Subcutaneous adipose tissue (tissue), 4 donors: ENCODE results near the gene MKNK1. TPM values are rescaled to one million over a fixed set of nuclear protein-coding genes. Genes with fewer than 3 reads are reported as not detected.

Experiments
- total RNA-seq, 4 donors: library from RNA; depleted of rRNA; stranded (reverse); fragments of >200 nt; gene quantifications; one replicate each; pipeline ENCODE4 v1.1.0, GENCODE V29; 2016
- TF ChIP-seq, protein P1 (sequence below): fragments of 450-650 bp; IDR thresholded peaks from one replicate; pipeline ENCODE4 v1.5.1; 2016; ENCODE audit warnings: low read depth, mild to moderate bottlenecking, control low read depth, antibody characterized with exemption, moderate library complexity

Gene MKNK1
- total RNA-seq, 4 donors from 2014 or later, result 57.8 to 68.8 (median 63.7) TPM

DNA sequence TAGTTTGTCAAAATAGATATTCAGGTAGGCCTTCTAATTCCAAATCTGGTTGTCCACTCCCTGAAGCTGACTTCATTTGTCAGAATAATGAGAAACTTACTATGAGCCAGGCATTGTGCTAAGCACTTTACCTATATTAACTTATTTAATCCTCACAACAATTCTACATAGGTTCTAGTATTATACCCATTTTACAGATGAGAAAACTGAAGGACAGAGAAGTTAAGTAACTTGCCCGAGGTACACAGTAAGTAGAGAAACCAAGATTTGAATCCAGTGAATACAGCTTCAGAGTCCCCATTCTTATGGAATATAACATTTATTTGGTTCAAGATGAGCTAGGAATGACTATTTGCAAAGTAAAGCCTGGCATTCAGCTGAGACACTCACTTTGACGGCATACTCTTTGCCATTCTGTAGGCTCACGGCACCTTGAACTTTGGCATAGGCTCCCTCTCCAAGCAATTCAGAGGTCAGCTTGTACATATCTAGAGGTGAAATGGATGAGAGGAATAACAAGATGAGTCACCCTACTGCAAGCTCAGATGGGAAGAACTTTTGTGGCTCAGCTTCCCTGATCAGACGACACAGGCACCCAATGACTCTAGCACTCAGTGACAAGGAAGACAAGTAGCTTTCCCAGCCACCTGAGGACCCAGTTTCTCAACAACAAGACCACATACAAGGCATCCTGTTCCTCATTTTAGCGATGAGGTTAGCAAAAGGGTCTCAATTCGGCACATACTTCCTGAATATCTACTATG, 23.7 kb downstream of the MKNK1 start:
- TF ChIP-seq, protein P1, sequence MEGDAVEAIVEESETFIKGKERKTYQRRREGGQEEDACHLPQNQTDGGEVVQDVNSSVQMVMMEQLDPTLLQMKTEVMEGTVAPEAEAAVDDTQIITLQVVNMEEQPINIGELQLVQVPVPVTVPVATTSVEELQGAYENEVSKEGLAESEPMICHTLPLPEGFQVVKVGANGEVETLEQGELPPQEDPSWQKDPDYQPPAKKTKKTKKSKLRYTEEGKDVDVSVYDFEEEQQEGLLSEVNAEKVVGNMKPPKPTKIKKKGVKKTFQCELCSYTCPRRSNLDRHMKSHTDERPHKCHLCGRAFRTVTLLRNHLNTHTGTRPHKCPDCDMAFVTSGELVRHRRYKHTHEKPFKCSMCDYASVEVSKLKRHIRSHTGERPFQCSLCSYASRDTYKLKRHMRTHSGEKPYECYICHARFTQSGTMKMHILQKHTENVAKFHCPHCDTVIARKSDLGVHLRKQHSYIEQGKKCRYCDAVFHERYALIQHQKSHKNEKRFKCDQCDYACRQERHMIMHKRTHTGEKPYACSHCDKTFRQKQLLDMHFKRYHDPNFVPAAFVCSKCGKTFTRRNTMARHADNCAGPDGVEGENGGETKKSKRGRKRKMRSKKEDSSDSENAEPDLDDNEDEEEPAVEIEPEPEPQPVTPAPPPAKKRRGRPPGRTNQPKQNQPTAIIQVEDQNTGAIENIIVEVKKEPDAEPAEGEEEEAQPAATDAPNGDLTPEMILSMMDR, result no peak

- TF ChIP-seq, protein P1, result no peak
Observed at GRCh38 chr1:46577671-46578070, 26.4 kb downstream of the MKNK1 start.

DNA sequence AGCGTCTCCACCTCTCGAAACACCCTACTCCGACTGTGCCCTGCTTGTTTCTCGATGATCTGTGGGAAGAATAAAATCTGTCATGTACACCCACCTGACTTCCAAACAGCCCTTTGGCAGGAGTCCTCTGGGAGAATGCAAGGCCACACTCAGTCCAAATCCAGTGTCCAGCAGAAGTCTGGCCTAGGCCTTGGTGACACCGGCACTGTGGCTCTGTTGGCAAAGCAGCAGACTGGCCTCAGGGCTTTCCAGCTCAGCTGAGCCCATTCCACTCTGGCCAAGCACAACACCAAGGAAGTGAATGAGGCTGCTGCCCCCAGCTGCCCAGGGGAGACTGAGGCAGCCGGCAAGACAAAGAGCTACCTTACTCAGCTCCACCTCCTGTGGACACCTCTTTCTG, 27.5 kb downstream of the MKNK1 start:
- TF ChIP-seq, protein P1, result no peak

DNA sequence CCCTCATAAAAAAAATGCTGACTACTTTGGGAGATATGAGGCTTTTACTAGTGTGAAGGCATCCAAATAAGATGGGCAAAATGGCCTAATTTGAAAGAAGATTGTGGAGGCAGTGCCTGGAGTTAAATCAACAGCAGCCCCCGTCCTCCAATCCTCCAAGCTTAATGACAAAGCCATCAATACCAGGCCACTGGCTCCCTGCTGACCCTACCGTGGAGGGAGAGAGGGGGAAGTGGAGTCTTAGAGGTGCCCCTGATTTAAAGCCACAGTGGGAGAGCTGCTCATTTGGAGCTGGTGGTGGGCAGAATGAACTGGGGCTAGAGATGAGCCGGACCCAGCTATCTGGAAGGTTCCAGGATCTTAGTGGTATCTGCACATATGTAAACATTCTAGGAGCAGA, 28.3 kb downstream of the MKNK1 start:
- TF ChIP-seq, protein P1, result no peak

- TF ChIP-seq, protein P1, result no peak
Observed at GRCh38 chr1:46575300-46575699, 28.8 kb downstream of the MKNK1 start.

DNA sequence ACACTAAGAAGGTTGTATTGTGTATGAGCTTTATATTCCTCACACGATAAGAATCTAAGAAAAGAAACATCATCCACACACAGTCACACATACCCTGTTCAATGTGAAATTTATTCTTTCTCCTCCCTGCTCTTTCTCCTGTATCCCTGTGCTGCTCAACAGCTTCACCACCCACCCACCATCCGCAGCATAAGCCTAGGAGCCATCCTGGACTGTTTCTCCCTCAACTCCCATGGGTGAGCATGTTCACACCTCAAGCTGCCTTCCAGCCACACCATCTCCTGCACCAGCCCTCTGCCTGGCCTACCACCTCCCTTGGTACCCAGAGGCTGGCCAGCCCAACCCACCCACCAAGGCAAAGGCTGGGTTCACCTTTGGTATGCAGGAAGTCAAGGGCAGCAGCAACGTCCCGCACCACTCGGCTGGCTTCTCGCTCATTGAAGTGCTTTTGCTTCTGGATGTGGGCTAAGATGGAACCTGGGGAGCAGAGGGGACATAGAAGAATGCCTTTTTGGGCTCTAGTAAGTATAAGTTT, 32.3 kb downstream of the MKNK1 start:
- TF ChIP-seq, protein P1, result no peak

DNA sequence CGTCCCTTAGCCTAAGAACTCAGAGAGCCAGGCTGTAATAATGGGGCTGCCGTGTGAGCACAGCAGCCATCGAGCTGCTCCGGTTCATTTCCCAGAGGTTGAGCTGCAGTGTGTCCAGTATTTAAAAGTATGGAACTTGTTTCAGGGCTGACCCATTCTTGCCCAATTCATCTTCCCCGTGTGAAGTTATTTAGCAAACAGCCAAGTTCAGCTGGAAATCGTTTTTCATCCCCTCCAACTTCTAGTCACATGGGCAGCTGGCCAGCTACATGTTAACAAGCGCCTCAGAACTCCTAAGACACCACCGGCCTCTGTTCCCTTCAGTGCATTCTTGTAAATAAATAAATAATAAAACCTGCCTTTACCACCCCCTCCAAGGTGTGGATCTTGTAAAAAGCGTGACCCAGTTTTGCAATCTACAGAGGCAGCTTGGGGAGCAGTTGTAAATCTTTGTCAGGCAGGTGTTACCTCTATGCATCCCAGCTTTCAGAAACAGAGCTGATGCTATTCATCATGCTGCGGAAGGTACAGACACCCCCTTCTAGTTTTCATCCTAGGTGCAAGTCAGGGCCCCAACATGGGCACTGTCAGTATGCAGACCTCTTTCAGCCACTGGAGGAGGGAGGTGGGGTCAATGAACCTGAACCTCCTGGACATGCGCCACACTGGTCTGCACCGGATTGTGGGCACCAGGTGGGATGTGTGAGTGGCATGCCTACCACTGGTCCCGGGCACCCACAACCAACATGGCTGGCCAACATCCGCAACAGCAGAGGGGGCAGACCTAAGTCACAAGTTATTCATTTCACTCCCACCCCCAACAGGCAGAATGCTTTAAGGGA, 34.0 kb downstream of the MKNK1 start:
- TF ChIP-seq, protein P1, result no peak
